SU-DHL-6 (cell line): ENCODE results near the gene CREBBP.
"Not testable (repeated sequence)": the region's sequence is repeated elsewhere in the genome, so short reads cannot be mapped to it uniquely, and the experiment has no call there.

Source experiments
- H2AFZ ChIP-seq: fragments of 200-600 bp; sonication (generic); 2 replicates; pipeline ENCODE4 v1.6.1; 2014; ENCODE audit warnings: low read depth, mild to moderate bottlenecking, moderate library complexity, mixed read lengths, antibody characterized with exemption, low read length; ENCODE audit not compliant: severe bottlenecking
- H3F3A ChIP-seq: fragments of 200-600 bp; shearing (Covaris generic); 2 replicates; pipeline ENCODE4 v1.6.0; 2016; ENCODE audit warnings: antibody characterized with exemption, mild to moderate bottlenecking; ENCODE audit not compliant: insufficient read depth
- H3K27ac ChIP-seq: fragments of 200-600 bp; sonication (generic); 2 replicates; pipeline ENCODE4 v1.5.1; 2016; ENCODE audit warnings: low read depth, mild to moderate bottlenecking, low read length, moderate library complexity, mixed read lengths
- H3K27me3 ChIP-seq: fragments of 200-600 bp; sonication (generic), shearing (Covaris generic); 2 replicates; pipeline ENCODE4 v1.6.0; 2014; ENCODE audit warnings: mild to moderate bottlenecking, low read length
- H3K36me3 ChIP-seq: fragments of 200-600 bp; sonication (generic); 2 replicates; pipeline ENCODE4 v1.6.1; 2014; ENCODE audit warnings: mild to moderate bottlenecking, low read length, mixed read lengths
- H3K4me2 ChIP-seq: fragments of 300-600, 200-600 bp; shearing (Covaris generic), sonication (generic); 2 replicates; pipeline ENCODE4 v1.6.0; 2014; ENCODE audit warnings: low read length, low read depth, mild to moderate bottlenecking; ENCODE audit not compliant: poor library complexity, severe bottlenecking
- H3K4me3 ChIP-seq: fragments of 200-600 bp; sonication (generic); 2 replicates; pipeline ENCODE4 v1.5.1; 2014; ENCODE audit warnings: antibody characterized with exemption, low read length, mild to moderate bottlenecking, mixed read lengths; ENCODE audit not compliant: insufficient read depth, poor library complexity, severe bottlenecking
- H3K79me2 ChIP-seq: fragments of 200-600 bp; sonication (generic); 2 replicates; pipeline ENCODE4 v1.6.1; 2014; ENCODE audit warnings: mild to moderate bottlenecking, low read length, moderate library complexity; ENCODE audit not compliant: insufficient read depth
- H3K9ac ChIP-seq: fragments of 200-600 bp; sonication (generic); 2 replicates; pipeline ENCODE4 v1.7.0; 2014; ENCODE audit warnings: mild to moderate bottlenecking, low read length
- H3K9me2 ChIP-seq: fragments of 200-600 bp; sonication (generic); replicated peaks from 2 replicates; pipeline ENCODE4 v1.6.1; 2014; ENCODE audit warnings: low read length; ENCODE audit not compliant: insufficient read depth
- H3K9me3 ChIP-seq: fragments of 200-600 bp; sonication (generic); 2 replicates; pipeline ENCODE4 v1.6.1; 2014; ENCODE audit warnings: low read length, mixed read lengths; ENCODE audit not compliant: insufficient read depth
- H4K20me1 ChIP-seq: fragments of 200-600 bp; sonication (generic); 2 replicates; pipeline ENCODE4 v1.6.1; 2014; ENCODE audit warnings: low read depth, mild to moderate bottlenecking, antibody characterized with exemption, low read length, moderate library complexity, mixed read lengths
- EZH2phosphoT487 ChIP-seq: fragments of 200-600 bp; sonication (generic), shearing (Covaris generic); conservative IDR thresholded peaks from 2 replicates; pipeline ENCODE4 v1.6.1; 2018; ENCODE audit warnings: mild to moderate bottlenecking, antibody characterized with exemption, low read length, moderate library complexity, mixed read lengths
- TF ChIP-seq, protein P1 (sequence below): fragments of 200-600 bp; sonication (generic); IDR thresholded peaks from one replicate; pipeline ENCODE4 v1.5.1; 2017; ENCODE audit warnings: antibody characterized with exemption, mild to moderate bottlenecking, low read length, moderate library complexity; ENCODE audit not compliant: insufficient read depth, poor library complexity, severe bottlenecking

CREBBP gene

DNA sequence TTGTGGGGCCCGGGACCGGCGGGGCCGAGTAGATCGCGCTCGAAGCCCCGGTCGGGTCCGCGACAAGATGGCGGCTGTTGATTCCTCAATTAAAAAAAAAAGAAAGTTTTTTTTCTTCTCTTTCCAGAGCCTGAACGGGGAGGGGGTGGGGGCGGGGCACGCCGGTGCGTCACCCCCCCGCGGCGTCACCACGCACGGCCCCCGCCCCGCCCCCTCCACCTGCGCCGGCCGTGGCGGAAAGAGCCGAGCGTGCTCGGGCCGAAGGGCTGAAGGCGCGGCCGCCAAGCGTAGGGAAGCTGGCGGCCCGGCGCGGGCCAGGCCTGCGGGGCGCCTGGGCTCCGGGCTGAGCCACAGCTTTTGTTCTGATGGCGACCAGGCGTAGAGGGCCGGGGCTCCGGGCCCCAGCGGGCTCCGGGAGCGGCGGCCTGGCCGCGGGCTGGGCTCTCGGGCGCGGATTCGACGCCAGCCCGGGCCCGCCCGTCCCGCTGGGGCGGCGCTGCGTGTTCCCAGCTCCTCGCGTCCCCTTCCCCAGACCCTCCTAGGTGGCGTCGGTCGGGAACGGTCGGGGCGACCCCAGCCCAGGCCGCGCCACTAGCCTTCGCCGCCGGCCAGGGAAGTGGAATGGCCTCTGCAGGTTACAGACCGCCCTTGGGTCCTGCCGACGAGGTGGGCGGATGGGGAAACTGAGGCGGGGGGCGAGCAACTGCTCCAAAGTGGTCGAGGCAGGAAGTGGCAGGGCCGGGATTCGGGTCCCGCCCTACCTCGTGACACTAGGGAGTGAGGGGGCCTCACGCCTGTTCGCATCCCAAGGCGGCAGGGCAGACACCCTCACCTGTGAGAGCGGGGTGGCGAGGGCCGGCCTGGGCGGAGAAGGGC lies at the start of gene CREBBP:
Gene CREBBP (minus strand): TSS at position 91 of the 876 bp plus-strand sequence. CDS start 797 bp downstream, outside the sequence.
- Histone ChIP-seq H2AFZ (peak within 1 kb of the TSS; percentile 79), H4K20me1 (peaks cover 20% of the 10 kb centered on the region; the same call in 1 of the 2 replicates), H3K79me2 (peaks cover 39% of the 10 kb centered on the region), H3K9ac (peak within 1 kb of the TSS; percentile 83), H3K27ac (peak within 1 kb of the TSS; percentile 22; the same call in 1 of the 2 replicates), H3K9me2 (no peaks in the 10 kb centered on the region), H3K27me3 (no peaks in the 10 kb centered on the region), H3K9me3 (no peaks in the 10 kb centered on the region), H3K4me3 (peak within 1 kb of the TSS; percentile 86), H3K36me3 (peaks cover 6% of the 10 kb centered on the region; the same call in 1 of the 2 replicates), H3F3A (no peaks in the 10 kb centered on the region), H3K4me2 (peak within 1 kb of the TSS; percentile 79)
- no peak for TF ChIP-seq EZH2phosphoT487
- TF ChIP-seq, protein P1, sequence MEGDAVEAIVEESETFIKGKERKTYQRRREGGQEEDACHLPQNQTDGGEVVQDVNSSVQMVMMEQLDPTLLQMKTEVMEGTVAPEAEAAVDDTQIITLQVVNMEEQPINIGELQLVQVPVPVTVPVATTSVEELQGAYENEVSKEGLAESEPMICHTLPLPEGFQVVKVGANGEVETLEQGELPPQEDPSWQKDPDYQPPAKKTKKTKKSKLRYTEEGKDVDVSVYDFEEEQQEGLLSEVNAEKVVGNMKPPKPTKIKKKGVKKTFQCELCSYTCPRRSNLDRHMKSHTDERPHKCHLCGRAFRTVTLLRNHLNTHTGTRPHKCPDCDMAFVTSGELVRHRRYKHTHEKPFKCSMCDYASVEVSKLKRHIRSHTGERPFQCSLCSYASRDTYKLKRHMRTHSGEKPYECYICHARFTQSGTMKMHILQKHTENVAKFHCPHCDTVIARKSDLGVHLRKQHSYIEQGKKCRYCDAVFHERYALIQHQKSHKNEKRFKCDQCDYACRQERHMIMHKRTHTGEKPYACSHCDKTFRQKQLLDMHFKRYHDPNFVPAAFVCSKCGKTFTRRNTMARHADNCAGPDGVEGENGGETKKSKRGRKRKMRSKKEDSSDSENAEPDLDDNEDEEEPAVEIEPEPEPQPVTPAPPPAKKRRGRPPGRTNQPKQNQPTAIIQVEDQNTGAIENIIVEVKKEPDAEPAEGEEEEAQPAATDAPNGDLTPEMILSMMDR: no peak

- not testable (repeated sequence) for H2AFZ ChIP-seq, H3K27ac ChIP-seq, H3F3A ChIP-seq, H3K4me3 ChIP-seq, H3K9ac ChIP-seq, H3K9me3 ChIP-seq, H3K9me2 ChIP-seq, H3K79me2 ChIP-seq, H4K20me1 ChIP-seq, H3K36me3 ChIP-seq, H3K4me2 ChIP-seq, H3K27me3 ChIP-seq
Measured at GRCh38 chr16:3927147-3927546, 46.6 kb upstream of the CREBBP start.

GRCh38 chr16:3924763-3925162 lies 44.2 kb upstream of the CREBBP start:
- no peaks in the 10 kb centered on the region for H3K9me2 ChIP-seq
- no peak overlapping the region for H2AFZ ChIP-seq
- TF ChIP-seq, protein P1: no peak
- TF ChIP-seq EZH2phosphoT487: no peak
- no peaks in the 10 kb centered on the region for H3F3A ChIP-seq
- no peak overlapping the region for H3K27ac ChIP-seq
- no peaks in the 10 kb centered on the region for H3K9me3 ChIP-seq
- no peaks in the 10 kb centered on the region for H3K79me2 ChIP-seq
- H3K27me3 ChIP-seq: no peaks in the 10 kb centered on the region
- no peak overlapping the region for H3K4me2 ChIP-seq
- H3K36me3 ChIP-seq: no peaks in the 10 kb centered on the region
- no peak overlapping the region for H3K9ac ChIP-seq
- H3K4me3 ChIP-seq: no peak overlapping the region
- no peaks in the 10 kb centered on the region for H4K20me1 ChIP-seq

- TF ChIP-seq EZH2phosphoT487: no peak
- TF ChIP-seq, protein P1: no peak
- Histone ChIP-seq H3K4me2 (no peak overlapping the region), H3K79me2 (no peaks in the 10 kb centered on the region), H3K4me3 (no peak overlapping the region), H3K9me2 (no peaks in the 10 kb centered on the region), H4K20me1 (no peaks in the 10 kb centered on the region), H3K9me3 (0 out of 2 replicates have a peak, but pooled peaks cover 6% of the 10 kb centered on the region), H3K27ac (no peak overlapping the region), H3K27me3 (no peaks in the 10 kb centered on the region), H3K9ac (no peak overlapping the region), H3F3A (no peaks in the 10 kb centered on the region), H3K36me3 (no peaks in the 10 kb centered on the region), H2AFZ (no peak overlapping the region)
Measured at GRCh38 chr16:3922241-3922640, 41.7 kb upstream of the CREBBP start.
